Thyroid gland (tissue), 4 donors: ENCODE measurements around the gene MYZAP. TPM values are rescaled to one million over a fixed set of nuclear protein-coding genes. Genes with fewer than 3 reads are reported as not detected.

Experiments
- DNase-seq, 2 donors: peaks; one replicate each; pipeline ENCODE4 v3.0.0-alpha.2; 2019
- H3K27ac ChIP-seq, 3 donors: fragments of 200-600 bp; sonication (generic); 1 replicate in 2 of 3; 2 replicates in 1 of 3; pipeline ENCODE4 v1.5.1; 2016 to 2019; ENCODE audit warnings: mild to moderate bottlenecking in 1 of 3, moderate library complexity in 1 of 3
- H3K27me3 ChIP-seq: fragments of 200-600 bp; sonication (generic); one replicate; pipeline ENCODE4 v1.5.1; 2019
- H3K36me3 ChIP-seq, 2 donors: fragments of 200-600 bp; sonication (generic); one replicate each; pipeline ENCODE4 v1.5.1; 2016 to 2019
- H3K4me1 ChIP-seq, 2 donors: fragments of 200-600 bp; sonication (generic); one replicate each; pipeline ENCODE4 v1.5.1; 2017 to 2019
- H3K4me3 ChIP-seq, 3 donors: fragments of 200-600 bp; sonication (generic); replicated peaks in 1 of 3; 1 replicate in 2 of 3; 2 replicates in 1 of 3; pipeline ENCODE4 v1.5.1; 2016; ENCODE audit warnings: mild to moderate bottlenecking in 1 of 3
- H3K9me3 ChIP-seq: fragments of 200-600 bp; sonication (generic); one replicate; pipeline ENCODE4 v1.5.1; 2017
- POLR2A ChIP-seq, 2 donors: fragments of 450-650 bp; IDR thresholded peaks; one replicate each; pipeline ENCODE4 v1.6.1; 2017; ENCODE audit warnings: antibody characterized with exemption in 2 of 2, mild to moderate bottlenecking in 2 of 2, moderate library complexity in 1 of 2
- WGBS, 2 donors: methylation state at CpG; one replicate each; pipeline ENCODE4 v1.1.5; 2017; 5-methylcytosine and 5-hydroxymethylcytosine counted together
- intact Hi-C: fragments of 100-400 bp; cut with DNase I; formaldehyde crosslinking; loops from one replicate; pipeline ENCODE4 v1.15.1; 2023
- total RNA-seq, 4 donors: library from RNA; depleted of rRNA; stranded (reverse); fragments of >200 nt; gene quantifications; one replicate each; pipeline ENCODE4 v1.2.3, GENCODE V29; 2016
- TF ChIP-seq, protein P1 (sequence below), 6 experiments: fragments of 200-600 bp in 3 of 6; fragments of 450-650 bp in 3 of 6; sonication (generic) in 3 of 6; IDR thresholded peaks; one replicate each; pipeline ENCODE4 v1.5.1; 2016 to 2019; ENCODE audit warnings: antibody characterized with exemption in 6 of 6, mild to moderate bottlenecking in 2 of 6, inconsistent platforms in 1 of 6, moderate library complexity in 1 of 6

The MYZAP gene
- total RNA-seq, 4 donors from 2014 or later: 3.2 to 20.7 (median 6.4) TPM

DNA sequence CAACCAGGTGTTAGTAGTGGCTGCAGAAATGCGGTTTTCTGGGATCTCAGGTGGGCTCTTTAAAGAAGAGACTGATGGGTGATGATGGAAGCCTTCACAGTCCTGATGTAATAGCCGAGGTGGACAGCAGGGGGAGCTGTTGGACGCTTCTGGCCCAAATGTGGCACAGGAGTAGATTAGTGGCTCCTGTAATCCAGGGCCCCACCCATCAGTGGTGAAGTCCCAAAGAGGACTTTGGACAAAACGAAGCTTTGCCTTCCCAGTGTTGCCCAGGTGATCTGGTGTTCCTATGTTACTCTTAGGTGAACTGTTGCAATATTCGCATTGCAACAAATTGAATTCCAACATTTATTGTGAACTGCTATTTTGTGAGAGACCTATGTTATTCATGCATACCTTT is 31.8 kb upstream of the MYZAP start:
- no peak overlapping the region for H3K4me3 ChIP-seq
- WGBS, 2 donors: 21 to 29% methylated on average over 5 of the region's 5 CpGs
- no peaks in the 10 kb centered on the region for H3K36me3 ChIP-seq
- H3K9me3 ChIP-seq: no peaks in the 10 kb centered on the region
- no peak overlapping the region for H3K27ac ChIP-seq
- peak; percentile 60 to 68 for DNase-seq
- H3K4me1 ChIP-seq: peaks cover 4 to 6% of the 10 kb centered on the region in 2 donors
- intact Hi-C loops: loop anchor here (5.0 to 10.0 kb wide), 2 partner anchors 47 to 305 kb away; no protein-coding TSS in a partner anchor
- no peaks in the 10 kb centered on the region for H3K27me3 ChIP-seq
- TF ChIP-seq POLR2A (IDR thresholded peaks at IDR 0.05): no peak
- TF ChIP-seq, protein P1, sequence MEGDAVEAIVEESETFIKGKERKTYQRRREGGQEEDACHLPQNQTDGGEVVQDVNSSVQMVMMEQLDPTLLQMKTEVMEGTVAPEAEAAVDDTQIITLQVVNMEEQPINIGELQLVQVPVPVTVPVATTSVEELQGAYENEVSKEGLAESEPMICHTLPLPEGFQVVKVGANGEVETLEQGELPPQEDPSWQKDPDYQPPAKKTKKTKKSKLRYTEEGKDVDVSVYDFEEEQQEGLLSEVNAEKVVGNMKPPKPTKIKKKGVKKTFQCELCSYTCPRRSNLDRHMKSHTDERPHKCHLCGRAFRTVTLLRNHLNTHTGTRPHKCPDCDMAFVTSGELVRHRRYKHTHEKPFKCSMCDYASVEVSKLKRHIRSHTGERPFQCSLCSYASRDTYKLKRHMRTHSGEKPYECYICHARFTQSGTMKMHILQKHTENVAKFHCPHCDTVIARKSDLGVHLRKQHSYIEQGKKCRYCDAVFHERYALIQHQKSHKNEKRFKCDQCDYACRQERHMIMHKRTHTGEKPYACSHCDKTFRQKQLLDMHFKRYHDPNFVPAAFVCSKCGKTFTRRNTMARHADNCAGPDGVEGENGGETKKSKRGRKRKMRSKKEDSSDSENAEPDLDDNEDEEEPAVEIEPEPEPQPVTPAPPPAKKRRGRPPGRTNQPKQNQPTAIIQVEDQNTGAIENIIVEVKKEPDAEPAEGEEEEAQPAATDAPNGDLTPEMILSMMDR (IDR thresholded peaks at IDR 0.05): peak; percentile 61 to 93 (median 71)

DNA sequence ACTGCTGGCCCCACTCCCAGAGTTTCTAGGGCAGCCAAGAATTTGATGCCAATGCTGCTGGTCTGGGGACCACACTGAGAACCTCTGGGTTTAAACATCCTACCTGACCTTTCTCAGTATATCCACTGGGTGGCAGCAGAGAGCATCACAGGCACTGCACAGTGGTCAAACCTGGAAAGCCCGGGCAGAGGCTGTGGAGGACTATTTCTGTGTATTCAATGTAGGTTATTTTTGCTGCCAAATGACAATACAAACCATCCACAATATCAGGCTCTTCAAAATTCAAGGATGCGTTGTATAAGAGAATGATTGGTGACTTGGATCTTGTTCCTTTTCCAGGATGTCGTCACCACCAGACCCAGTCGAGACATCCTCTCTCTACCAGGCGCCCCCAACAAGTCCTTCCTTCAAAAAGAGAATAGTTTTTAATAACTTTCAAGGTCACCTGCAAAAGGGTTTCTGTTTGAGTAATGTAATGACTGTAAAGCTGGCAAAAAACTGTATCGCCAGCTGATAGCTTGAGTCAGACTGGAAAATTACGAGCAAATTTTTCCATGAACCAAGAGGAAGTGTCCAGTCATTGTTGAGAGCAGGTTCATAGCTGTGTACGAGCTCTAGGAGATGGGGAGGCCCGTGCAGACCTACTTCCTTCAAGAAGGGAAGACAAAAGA is 30.5 kb upstream of the MYZAP start:
- intact Hi-C loops: no loop called here
- peak overlapping the region; percentile 6 to 33 (median 11) for H3K27ac ChIP-seq
- peak; percentile 80 to 88 for DNase-seq
- H3K4me3 ChIP-seq: no peak overlapping the region
- TF ChIP-seq, protein P1 (IDR thresholded peaks at IDR 0.05): peak; percentile 76 to 97 (median 92)
- TF ChIP-seq POLR2A (IDR thresholded peaks at IDR 0.05): no peak
- H3K27me3 ChIP-seq: no peaks in the 10 kb centered on the region
- H3K36me3 ChIP-seq: no peaks in the 10 kb centered on the region
- no peaks in the 10 kb centered on the region for H3K4me1 ChIP-seq
- no peaks in the 10 kb centered on the region for H3K9me3 ChIP-seq
- 23 to 30% methylated on average over 9 of the region's 9 CpGs for WGBS, 2 donors

DNA sequence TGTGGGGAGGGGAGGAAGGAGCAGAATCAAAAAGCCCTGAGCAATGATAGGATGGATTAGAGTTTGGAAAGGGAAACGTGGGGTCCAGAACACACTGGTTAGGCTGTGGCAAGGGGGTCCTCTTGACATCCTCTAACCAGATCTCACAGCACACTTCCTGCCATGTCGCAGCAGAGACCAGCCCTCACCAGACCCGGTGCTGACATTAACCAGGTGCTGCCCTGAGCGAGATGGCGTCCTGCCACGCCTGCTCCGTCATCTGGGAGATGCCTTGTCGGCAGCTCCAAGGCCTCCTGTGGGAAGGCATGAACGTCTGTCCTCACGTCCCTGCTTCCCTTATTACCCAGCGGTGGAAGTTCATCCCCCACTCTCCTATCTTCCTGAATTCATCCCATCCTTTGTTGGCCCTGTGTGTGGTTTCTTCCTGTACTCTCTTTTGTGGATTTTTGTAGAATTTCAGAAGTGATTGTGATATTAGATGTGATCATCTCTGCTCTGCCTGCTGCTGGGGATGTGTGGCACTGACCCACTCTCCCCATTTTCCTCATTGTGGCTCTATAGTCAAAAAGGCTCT is 29.4 kb upstream of the MYZAP start:
- Histone ChIP-seq H3K27me3 (no peaks in the 10 kb centered on the region), H3K4me3 (no peak overlapping the region), H3K4me1 (no peaks in the 10 kb centered on the region), H3K9me3 (no peaks in the 10 kb centered on the region), H3K27ac (peak overlapping the region in 1 of 3 donors; percentile 11), H3K36me3 (no peaks in the 10 kb centered on the region)
- 81 to 82% methylated on average over 11 of the region's 11 CpGs for WGBS, 2 donors
- intact Hi-C loops: no loop called here
- DNase-seq: no peak
- TF ChIP-seq POLR2A (IDR thresholded peaks at IDR 0.05): no peak
- TF ChIP-seq, protein P1 (IDR thresholded peaks at IDR 0.05): no peak

DNA sequence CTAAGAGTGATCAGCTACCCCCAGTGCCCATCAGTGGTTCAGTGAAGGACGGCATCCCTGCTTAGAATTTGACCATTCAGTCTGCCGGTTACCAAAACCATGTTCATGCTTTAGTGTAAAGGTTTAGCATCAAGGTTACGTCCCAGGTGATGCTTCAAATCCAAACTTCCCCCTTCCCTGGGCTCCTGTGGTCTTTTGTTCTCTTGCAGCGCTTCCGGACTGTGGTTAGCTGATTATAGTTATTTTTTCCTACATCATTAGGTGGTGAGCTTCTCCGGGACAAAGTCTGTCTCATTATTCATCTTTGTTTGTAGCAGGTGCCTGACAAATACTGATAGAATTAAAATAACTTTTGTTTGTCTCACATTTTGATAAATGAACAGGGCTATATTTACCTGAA is 28.3 kb upstream of the MYZAP start:
- intact Hi-C loops: no loop called here
- 93 to 95% methylated on average over 6 of the region's 6 CpGs for WGBS, 2 donors
- Histone ChIP-seq H3K27ac (no peak overlapping the region), H3K36me3 (no peaks in the 10 kb centered on the region), H3K4me3 (no peak overlapping the region), H3K9me3 (no peaks in the 10 kb centered on the region), H3K27me3 (no peaks in the 10 kb centered on the region), H3K4me1 (no peaks in the 10 kb centered on the region)
- no peak for DNase-seq
- TF ChIP-seq, protein P1 (IDR thresholded peaks at IDR 0.05): no peak
- no peak for TF ChIP-seq POLR2A (IDR thresholded peaks at IDR 0.05)

DNA sequence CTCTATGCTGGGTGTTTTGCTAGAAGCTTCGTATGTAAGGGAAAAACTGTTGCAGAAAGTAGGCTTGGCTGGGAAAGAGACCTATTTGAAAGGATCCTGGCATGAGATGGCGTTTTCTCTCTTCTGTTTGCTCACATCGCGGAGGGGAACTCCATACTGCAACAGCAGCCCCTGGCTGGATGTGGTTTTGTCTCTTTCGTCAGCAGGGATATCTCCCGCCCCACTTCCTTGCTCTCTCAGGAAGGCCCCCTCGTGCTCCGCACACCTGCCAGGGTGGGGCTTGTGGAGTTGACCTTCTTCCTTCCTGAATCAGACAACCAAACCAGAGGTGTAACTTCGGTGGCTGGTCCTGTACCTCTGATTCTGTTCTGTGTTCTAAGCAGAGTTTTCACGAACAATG is 26.4 kb upstream of the MYZAP start:
- no peaks in the 10 kb centered on the region for H3K27me3 ChIP-seq
- H3K9me3 ChIP-seq: no peaks in the 10 kb centered on the region
- 66 to 67% methylated on average over 10 of the region's 10 CpGs for WGBS, 2 donors
- H3K36me3 ChIP-seq: no peaks in the 10 kb centered on the region
- H3K27ac ChIP-seq: no peak overlapping the region
- no peaks in the 10 kb centered on the region for H3K4me1 ChIP-seq
- no peak for TF ChIP-seq POLR2A (IDR thresholded peaks at IDR 0.05)
- TF ChIP-seq, protein P1 (IDR thresholded peaks at IDR 0.05): no peak
- DNase-seq: peak in 1 of 2 donors; percentile 35
- no peak overlapping the region for H3K4me3 ChIP-seq
- intact Hi-C loops: no loop called here
